ENCODE measurements around the gene SNX30.

Gene SNX30

GRCh38 chr9:112831281-112831851, 80.8 kb downstream of the SNX30 start:
- no peak for DNase-seq

GRCh38 chr9:112831969-112832368, 81.4 kb downstream of the SNX30 start:
- no peak for DNase-seq

- DNase-seq, result no peak
Observed at GRCh38 chr9:112833081-112833480, 82.5 kb downstream of the SNX30 start.

GRCh38 chr9:112836394-112836793, 85.8 kb downstream of the SNX30 start:
- no peak for DNase-seq

- DNase-seq, result no peak
Observed at GRCh38 chr9:112838342-112838741, 87.8 kb downstream of the SNX30 start.

GRCh38 chr9:112839331-112839730, 88.8 kb downstream of the SNX30 start:
- DNase-seq, result no peak

GRCh38 chr9:112841261-112841660, 90.7 kb downstream of the SNX30 start:
- no peak for DNase-seq

GRCh38 chr9:112842555-112842954, 92.0 kb downstream of the SNX30 start:
- no peak for DNase-seq

GRCh38 chr9:112844771-112845542, 94.4 kb downstream of the SNX30 start:
- peak; percentile 84 to 87 for DNase-seq

GRCh38 chr9:112846528-112847488, 96.2 kb downstream of the SNX30 start:
- no peak for DNase-seq

- DNase-seq, result no peak
Observed at GRCh38 chr9:112848316-112849151, 98.0 kb downstream of the SNX30 start.

- no peak for DNase-seq
Observed at GRCh38 chr9:112849363-112849922, 98.9 kb downstream of the SNX30 start.

- DNase-seq, result no peak
Observed at GRCh38 chr9:112850840-112851239, 100.3 kb downstream of the SNX30 start.

GRCh38 chr9:112852741-112853504, 102.4 kb downstream of the SNX30 start:
- no peak for DNase-seq

GRCh38 chr9:112853882-112854585, 103.5 kb downstream of the SNX30 start:
- no peak for DNase-seq

- DNase-seq, result no peak
Observed at GRCh38 chr9:112854657-112855056, 104.1 kb downstream of the SNX30 start.

- DNase-seq, result no peak
Observed at GRCh38 chr9:112856200-112856599, 105.6 kb downstream of the SNX30 start.

- no peak for DNase-seq
Observed at GRCh38 chr9:112856843-112857242, 106.3 kb downstream of the SNX30 start.

GRCh38 chr9:112858005-112858404, 107.4 kb downstream of the SNX30 start:
- no peak for DNase-seq

- no peak for DNase-seq
Observed at GRCh38 chr9:112858625-112859147, 108.1 kb downstream of the SNX30 start.
